T-helper 2 cell (primary cell): ENCODE results near the gene SSRP1.
"Not testable (repeated sequence)": the region's sequence is repeated elsewhere in the genome, so short reads cannot be mapped to it uniquely, and the experiment has no call there.

Experiments used
- DNase-seq, 5 experiments: peaks; one replicate each; pipeline versions ENCODE4 v3.0.0 to v3.0.0-alpha.2; 2012 to 2022

SSRP1 gene

DNA sequence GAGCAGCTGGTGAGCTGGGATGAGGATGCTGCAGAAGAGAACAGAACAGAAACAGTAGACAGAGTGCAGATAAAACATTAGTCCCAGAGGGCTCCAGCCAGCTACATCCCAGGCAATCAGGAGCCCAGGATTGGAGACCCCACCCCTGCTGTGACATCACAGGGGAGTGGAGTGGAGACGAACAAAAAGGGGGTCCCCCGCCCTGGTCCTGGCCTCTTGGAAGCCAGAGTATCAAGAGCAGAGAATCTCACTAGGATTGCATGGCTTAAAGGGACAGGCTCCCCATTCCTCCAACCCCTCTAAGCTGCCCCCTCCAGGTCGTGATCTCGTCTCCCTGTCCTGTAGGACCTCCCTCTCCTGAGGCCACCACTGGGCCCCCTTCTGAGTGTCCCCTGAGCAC lies 2.5 kb upstream of the SSRP1 start, which contains the start of gene P2RX3:
Gene P2RX3, plus strand, starts transcription at position 211 of the 400 bp plus-strand sequence. CDS start 199 bp downstream, outside the sequence.
- DNase-seq = no peak

GRCh38 chr11:57336856-57337255 lies 1.2 kb upstream of the SSRP1 start:
- DNase-seq = not testable (repeated sequence)

- peak in 1 of 5 experiments; percentile 55 for DNase-seq
These were observed 497 bp upstream of the SSRP1 start for GRCh38 chr11:57336111-57336666.

DNA sequence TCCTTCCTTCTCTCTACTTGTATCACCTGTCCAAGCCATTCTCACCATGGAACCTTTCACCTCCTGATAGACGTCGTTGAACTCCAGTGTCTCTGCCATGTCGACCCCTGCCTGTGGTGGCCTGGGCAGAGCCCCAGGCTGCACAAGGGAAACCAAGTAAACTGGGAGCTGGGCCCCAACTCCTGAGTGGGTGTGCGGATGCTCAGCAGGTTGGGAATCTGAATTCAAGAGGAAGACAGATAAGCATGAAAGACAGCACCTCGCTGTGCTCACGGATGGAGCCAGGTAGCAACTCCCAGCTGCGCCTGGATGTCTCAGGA lies 709 bp downstream of the SSRP1 start:
- no peak for DNase-seq

GRCh38 chr11:57332694-57333440 lies 2.8 kb downstream of the SSRP1 start:
- no peak for DNase-seq

DNA sequence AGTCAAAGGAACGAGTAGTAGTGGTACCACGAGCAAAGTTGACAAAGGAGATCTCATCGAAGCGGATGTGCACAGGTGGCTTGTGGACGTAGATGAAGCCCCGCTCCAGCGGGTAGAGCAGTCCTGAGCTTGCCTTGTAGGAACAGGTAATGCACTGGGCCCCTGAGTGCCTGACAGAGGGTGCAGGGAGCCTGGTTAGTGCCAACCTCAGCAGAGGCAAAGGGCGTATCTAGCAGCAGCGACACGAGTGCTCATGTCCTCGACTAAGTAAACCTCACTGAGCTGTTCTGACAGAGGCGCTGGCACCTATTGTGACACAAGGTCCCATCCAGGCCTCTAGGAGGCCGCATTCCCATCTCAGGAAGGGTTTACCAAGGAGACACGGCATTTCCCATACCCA lies 4.0 kb downstream of the SSRP1 start:
- DNase-seq = no peak

DNA sequence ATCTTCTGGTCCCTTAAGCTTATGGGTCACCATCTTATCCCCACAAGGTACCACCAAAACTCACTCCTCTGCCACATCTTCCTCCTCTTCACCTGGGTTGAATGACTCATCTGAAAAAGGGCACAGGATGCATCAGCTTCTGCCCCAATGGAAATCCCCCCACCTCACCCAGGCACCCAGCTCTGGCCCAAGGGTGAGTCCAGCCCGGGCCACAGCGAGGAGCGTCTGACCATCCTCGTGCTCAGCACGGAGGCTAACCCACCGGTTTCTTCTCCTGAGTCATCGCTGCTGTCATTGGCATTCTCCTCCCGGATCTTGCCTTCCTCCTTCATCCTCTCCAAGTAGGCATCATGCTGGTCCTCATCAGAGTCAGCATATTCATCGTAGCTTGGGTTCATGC lies 5.7 kb downstream of the SSRP1 start:
- DNase-seq = no peak

DNA sequence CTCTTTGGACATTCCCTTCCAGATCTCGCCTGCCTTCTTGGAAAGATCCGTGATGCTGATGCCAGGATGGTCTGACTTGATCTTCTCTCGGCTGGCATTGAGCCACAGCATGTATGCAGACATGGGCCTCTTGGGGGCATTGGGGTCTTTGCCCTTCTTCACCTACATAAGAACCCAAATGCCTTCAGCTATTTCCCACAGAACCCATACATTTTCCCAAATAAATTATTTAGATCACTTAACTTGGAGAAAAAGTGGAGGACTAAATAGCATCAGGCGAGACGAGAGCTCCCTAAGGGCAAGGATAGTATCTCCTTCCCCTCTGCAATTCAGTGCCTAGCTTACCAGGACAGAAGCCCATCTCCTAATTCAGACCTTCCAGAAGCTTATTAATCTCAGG lies 8.0 kb downstream of the SSRP1 start:
- no peak for DNase-seq

DNA sequence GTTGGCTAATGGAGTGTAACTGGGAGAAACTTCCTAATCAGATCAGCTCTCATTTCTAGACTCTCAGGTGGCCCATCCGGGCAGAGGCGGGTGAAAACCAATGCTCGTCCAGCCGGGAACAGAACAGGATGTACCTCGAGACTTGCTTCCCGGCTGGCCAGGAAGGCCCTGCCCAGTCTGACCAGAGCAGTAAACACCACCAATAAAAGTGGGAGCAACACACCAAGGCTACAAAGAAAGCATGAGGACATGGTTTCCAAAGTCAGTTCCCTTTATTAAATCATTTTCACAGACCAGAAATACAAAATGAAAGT lies 10.0 kb downstream of the SSRP1 start:
- DNase-seq = no peak

DNA sequence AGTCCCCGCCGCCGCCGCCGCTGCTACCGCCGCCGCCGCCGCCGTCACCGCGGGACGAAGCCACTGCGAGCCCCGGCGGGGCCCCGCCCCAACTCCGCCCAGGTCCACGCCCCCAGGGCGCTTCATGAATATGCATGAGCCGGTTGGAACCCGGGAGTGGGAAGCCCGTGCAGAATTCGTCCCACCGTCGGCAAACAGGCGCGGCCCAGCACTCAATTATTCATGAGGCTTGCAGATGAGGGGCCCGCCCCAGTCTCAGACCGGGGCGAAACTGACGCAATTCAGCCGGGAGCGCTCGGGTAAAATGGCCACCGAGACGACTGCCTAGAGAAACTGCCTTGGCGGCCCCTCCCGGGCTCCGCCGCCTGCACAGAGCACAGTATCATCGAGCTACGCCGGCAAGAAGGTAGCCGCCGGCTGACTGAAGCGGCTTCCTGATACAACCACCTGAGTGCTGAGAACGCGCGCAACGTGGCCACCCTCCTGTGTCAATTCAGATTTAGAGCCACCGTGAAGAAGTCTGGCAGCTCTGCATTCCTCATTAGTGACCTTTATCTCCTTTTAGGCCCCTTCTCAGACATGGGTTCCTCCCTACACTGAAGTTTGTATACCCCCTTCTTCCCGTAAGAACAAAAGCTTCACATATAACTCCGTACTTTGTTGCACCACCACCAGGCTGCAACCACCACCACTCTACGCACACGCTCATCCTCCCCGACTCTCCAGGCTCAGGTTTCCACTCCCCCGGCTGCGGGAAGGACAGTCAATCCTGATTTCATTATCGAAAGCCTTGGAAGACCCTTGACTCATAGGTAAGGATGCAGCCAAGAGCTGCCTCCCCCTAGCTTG lies 10.6 kb downstream of the SSRP1 start, which contains the start of gene TNKS1BP1:
Gene TNKS1BP1, minus strand, starts transcription at position 67 of the 849 bp plus-strand sequence. CDS start 3,067 bp downstream, outside the sequence.
- DNase-seq = peak; percentile 80 to 93 (median 85)

DNA sequence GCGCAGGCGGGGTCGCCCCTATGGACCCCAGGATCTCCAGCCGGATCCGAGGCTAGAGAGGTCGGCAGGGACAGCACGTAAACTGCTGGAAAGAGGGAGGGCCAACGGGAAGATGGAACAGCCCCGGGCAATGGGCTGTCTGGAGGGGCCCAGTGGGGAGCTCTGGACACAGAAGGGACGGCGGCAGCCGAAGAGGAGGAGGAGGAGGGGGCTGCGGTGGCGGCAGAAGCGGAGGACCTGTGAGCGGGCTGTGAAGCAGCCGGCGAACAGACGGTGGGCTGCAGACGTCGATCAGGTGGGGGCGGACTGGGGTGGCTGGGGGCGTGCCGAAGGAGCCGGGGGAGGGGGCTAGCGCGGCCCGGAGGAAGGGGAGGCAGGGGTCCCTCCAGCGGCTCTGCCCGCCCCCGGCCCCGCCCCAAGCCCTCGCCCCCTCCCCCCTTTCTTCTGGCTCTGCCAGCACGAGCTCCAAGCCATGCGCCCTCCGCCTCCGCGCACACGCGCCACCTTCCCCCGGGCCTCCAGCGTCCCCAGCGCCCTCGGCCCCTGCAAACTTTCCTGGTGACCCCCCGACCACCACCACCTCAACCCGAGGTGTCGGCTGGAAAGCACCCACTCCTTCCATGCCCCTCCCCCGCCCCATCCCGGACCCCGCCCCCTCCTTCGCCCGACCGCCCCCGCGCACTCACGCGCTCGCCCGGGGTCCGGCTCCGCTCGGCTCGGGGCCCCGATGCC lies 11.4 kb downstream of the SSRP1 start:
- DNase-seq = no peak

- no peak for DNase-seq
These were observed 11.9 kb downstream of the SSRP1 start for GRCh38 chr11:57323855-57324153.

DNA sequence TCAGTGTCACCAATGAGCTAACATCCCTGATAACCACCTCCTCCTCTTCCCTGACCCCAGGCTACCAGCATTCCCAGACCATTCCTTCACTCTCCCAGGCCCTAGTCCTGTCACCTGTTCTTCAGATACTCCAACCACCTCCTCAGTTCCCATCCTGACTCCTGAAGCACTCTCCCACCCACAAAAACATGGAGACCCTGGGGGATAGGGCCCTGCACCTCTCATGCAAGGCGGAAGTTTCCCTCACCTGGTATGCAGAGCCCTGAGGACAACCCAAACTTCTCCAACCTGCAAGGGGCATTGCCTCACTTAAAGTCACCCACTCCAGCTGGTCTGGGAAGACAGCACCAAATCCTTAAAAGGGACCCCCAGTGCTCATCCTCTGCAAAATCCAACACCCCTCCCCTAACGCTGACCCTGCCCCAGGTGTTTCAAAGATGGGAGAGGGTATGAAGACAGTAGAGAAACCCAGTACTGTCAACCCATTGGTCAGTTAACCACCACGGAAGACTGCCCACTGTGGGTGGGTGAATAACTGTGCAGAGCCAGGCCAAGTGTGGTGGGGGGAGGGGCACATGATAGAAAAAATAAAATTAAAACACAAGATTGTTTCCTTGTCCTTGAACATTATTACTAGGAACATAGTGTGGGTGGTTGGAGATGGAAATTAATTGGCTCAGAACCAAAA lies 12.4 kb downstream of the SSRP1 start:
- no peak for DNase-seq

- DNase-seq = no peak
These were observed 13.2 kb downstream of the SSRP1 start for GRCh38 chr11:57322256-57323166.

DNA sequence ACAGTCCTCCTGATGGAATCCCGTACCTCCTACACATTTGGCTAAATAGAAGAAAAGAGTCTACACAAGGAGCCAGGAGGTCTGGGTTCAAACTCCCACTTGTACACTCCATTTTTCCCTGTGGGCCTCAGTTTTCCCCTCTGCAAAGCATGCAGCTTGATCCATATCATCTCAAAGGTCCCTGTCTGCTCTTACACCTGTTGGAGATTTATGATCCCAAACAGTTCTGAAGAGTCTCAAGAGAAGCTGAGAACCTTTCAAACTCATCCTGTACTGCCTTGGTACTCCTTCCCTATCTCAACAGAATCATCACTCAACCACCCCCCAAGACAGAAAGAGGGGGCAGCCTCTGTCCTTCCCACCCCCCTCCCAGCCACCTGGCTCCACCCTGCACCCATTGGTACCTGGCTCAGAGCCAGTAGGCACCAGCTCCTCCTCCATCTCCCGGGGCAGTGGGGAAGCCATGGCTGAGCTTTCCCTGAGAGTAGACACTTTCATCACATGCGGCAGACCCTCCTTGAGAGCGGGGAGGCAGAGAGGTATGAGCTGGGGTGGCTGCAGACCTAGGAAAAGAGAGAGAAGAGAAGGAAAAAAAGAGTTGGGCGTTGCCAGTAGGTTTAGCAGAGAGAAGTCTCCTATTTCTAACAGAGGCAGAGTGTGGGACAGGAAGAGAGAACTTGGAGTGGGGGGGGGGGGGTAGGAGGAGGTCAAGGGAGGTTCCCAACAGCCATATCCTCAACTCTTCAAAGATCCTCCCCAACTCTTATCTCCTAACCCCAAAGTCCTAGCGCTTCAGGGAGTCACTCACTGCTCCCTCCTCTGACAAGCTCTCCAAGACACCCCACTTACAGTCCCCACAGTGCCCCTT lies 14.1 kb downstream of the SSRP1 start:
- DNase-seq = no peak

DNA sequence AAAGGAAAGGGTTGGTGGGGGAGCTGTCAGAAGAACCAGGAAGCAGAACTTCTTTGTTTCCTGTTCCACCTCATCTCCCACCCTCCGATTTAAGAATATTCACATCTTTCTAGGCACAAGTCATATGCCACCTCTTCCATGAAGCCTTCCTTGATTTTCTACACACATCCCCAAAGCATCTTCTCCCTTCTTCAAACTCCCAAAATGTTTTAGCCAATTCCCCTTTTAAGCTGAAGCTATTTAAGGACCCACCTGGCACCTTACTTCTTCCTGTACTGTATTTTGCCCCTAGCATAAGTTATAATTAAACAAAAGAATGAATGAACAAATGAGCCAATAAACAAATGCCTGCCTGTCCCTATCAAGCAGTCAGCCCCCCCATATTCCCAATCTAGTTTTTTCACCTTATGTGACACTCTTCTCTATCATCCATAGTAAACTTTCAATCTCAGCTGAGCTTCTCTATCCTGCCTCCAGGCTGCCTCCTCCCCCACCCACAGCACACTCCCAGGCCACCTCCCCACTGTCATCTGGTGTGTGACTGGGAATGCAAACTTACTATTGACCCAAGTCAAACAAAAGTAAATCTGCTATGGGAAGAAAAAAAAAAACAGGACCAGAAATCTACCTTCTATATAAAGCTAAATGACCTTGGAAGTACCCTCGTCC lies 14.8 kb downstream of the SSRP1 start:
- no peak for DNase-seq

DNA sequence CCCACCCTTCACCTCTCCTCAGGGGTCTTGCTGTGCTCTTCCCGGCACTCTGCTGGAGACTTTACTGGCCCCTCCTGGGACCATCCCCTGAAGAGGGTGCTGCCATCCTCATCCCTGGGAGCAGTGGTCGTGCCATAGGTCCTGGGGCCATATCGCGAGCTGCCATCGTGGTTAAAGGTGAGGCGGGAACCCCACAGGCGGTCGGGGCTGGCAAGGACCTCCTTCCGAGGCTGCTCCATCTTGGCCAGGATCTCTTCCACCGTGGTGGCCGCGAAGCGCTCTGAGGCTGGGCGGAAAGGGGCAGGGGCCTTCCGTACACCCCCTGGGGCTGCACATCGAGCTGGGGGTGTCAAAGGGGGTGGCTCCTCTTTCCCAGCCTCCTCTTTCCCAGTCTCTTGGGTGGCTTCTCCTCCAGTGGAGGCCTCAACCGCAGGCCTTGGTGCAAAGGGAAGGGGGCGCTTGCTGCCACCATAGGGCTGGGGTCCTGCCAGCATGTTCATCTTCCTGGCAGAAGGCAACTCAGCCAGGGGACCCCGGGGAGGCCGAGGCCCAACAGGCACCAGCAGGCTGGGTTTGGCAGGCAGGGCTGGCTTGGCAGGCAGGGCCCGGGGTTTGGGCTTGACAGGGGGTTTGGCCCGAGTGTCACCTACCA lies 15.5 kb downstream of the SSRP1 start:
- no peak for DNase-seq

GRCh38 chr11:57318178-57318577 lies 17.5 kb downstream of the SSRP1 start:
- no peak for DNase-seq

DNA sequence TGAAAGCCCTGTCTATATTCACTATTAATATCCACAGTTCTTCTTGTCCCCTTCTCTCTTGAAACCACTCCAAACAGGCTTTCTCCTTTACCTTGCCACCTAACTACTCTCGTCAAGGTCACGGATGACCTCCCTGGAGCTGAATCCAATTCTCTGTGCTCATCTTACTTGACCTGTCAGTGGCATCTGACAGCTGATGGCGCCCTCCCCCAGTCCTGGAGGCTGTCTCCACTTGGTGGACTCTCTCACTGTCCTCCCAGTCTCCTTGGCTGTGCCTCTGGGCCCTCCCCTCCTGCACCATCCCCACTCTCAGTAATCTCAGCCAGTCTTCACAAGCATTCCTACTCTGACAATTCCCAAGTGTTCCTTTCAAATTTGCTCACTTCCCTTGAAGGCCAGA lies 19.7 kb downstream of the SSRP1 start:
- DNase-seq = no peak
